OCI-LY1 (cell line): ENCODE results near the gene TAX1BP1.

Experiments
- H2AFZ ChIP-seq: fragments of 200-600 bp; sonication (generic), shearing (Covaris generic); 2 replicates; pipeline ENCODE4 v1.6.0; 2014; ENCODE audit warnings: antibody characterized with exemption, mild to moderate bottlenecking, low read length
- H3F3A ChIP-seq: fragments of 200-600 bp; sonication (generic), shearing (Covaris generic); 2 replicates; pipeline ENCODE4 v1.6.0; 2014; ENCODE audit warnings: mild to moderate bottlenecking, antibody characterized with exemption, low read length, moderate library complexity; ENCODE audit not compliant: insufficient read depth
- H3K27ac ChIP-seq: fragments of 200-600 bp; sonication (generic); 2 replicates; pipeline ENCODE4 v1.5.1; 2014; ENCODE audit warnings: low read length, mixed run types, mild to moderate bottlenecking, low read depth; ENCODE audit not compliant: poor library complexity, severe bottlenecking
- H3K27me3 ChIP-seq: fragments of 200-600 bp; sonication (generic); 2 replicates; pipeline ENCODE4 v1.6.0; 2014; ENCODE audit warnings: antibody characterized with exemption, mild to moderate bottlenecking, low read length, moderate library complexity; ENCODE audit not compliant: insufficient read depth
- H3K36me3 ChIP-seq: fragments of 200-600 bp; sonication (generic); 2 replicates; pipeline ENCODE4 v1.6.1; 2014; ENCODE audit warnings: mild to moderate bottlenecking, antibody characterized with exemption, low read length, moderate library complexity, mixed read lengths; ENCODE audit not compliant: insufficient read depth
- H3K4me1 ChIP-seq: fragments of 200-600 bp; sonication (generic); 2 replicates; pipeline ENCODE4 v1.5.1; 2014; ENCODE audit warnings: mild to moderate bottlenecking, low read length, moderate library complexity; ENCODE audit not compliant: insufficient read depth, severe bottlenecking
- H3K4me2 ChIP-seq: fragments of 200-600 bp; sonication (generic), shearing (Covaris generic); 2 replicates; pipeline ENCODE4 v1.6.1; 2014; ENCODE audit warnings: low read length
- H3K4me3 ChIP-seq: fragments of 200-600 bp; sonication (generic); 2 replicates; pipeline ENCODE4 v1.5.1; 2014; ENCODE audit warnings: low read length, low read depth, mild to moderate bottlenecking, mixed read lengths; ENCODE audit not compliant: poor library complexity, severe bottlenecking
- H3K79me2 ChIP-seq: fragments of 200-600 bp; shearing (Covaris generic); 2 replicates; pipeline ENCODE4 v1.6.1; 2016; ENCODE audit warnings: mixed run types, low read length, mixed read lengths; ENCODE audit not compliant: insufficient read depth
- H3K9ac ChIP-seq: fragments of 200-600 bp; sonication (generic), shearing (Covaris generic); 2 replicates; pipeline ENCODE4 v1.6.1; 2014; ENCODE audit warnings: mild to moderate bottlenecking, low read length, mixed read lengths
- H3K9me2 ChIP-seq: fragments of 200-600 bp; sonication (generic), shearing (Covaris generic); 2 replicates; pipeline ENCODE4 v1.6.1; 2014; ENCODE audit warnings: low read depth, mild to moderate bottlenecking, low read length, mixed read lengths
- H3K9me3 ChIP-seq: fragments of 200-600 bp; shearing (Covaris generic); 2 replicates; pipeline ENCODE4 v1.6.1; 2014; ENCODE audit warnings: low read length, mixed read lengths
- H4K20me1 ChIP-seq: fragments of 200-600 bp; sonication (generic), shearing (Covaris generic); 2 replicates; pipeline ENCODE4 v1.6.0; 2016; ENCODE audit warnings: mild to moderate bottlenecking, low read length; ENCODE audit not compliant: insufficient read depth
- CTCF ChIP-seq: fragments of 200-600 bp; sonication (generic), shearing (Covaris generic); IDR thresholded peaks from 2 replicates; pipeline ENCODE4 v1.5.1; 2017; ENCODE audit warnings: mild to moderate bottlenecking, antibody characterized with exemption, low read length, moderate library complexity, mixed read lengths
- EZH2 ChIP-seq: fragments of 200-600 bp; sonication (generic), shearing (Covaris generic); IDR thresholded peaks from 2 replicates; pipeline ENCODE4 v1.8.0; 2017; ENCODE audit warnings: borderline replicate concordance, mixed run types, mild to moderate bottlenecking, antibody characterized with exemption, low read length, moderate library complexity, mixed read lengths

TAX1BP1 gene

GRCh38 chr7:27695096-27695495 lies 44.9 kb upstream of the TAX1BP1 start:
- no peaks in the 10 kb centered on the region for H3K36me3 ChIP-seq
- no peak for TF ChIP-seq EZH2
- no peak for TF ChIP-seq CTCF
- no peak overlapping the region for H3K27ac ChIP-seq
- no peaks in the 10 kb centered on the region for H3F3A ChIP-seq
- H3K27me3 ChIP-seq, result no peaks in the 10 kb centered on the region
- H2AFZ ChIP-seq, result no peak overlapping the region
- no peaks in the 10 kb centered on the region for H4K20me1 ChIP-seq
- H3K79me2 ChIP-seq, result no peaks in the 10 kb centered on the region
- no peak overlapping the region for H3K4me2 ChIP-seq
- H3K9me2 ChIP-seq, result no peaks in the 10 kb centered on the region
- no peaks in the 10 kb centered on the region for H3K9me3 ChIP-seq
- peaks cover 22% of the 10 kb centered on the region for H3K4me1 ChIP-seq
- no peak overlapping the region for H3K4me3 ChIP-seq
- H3K9ac ChIP-seq, result no peak overlapping the region

GRCh38 chr7:27697861-27698430 lies 42.0 kb upstream of the TAX1BP1 start:
- Histone ChIP-seq H3K9ac (no peak overlapping the region; the same call in 1 of the 2 replicates), H3K36me3 (no peaks in the 10 kb centered on the region), H3K4me1 (peaks cover 17% of the 10 kb centered on the region), H3K9me3 (no peaks in the 10 kb centered on the region), H2AFZ (peak overlapping the region; percentile 76; the same call in 1 of the 2 replicates), H4K20me1 (no peaks in the 10 kb centered on the region), H3F3A (no peaks in the 10 kb centered on the region), H3K27me3 (no peaks in the 10 kb centered on the region), H3K4me2 (peak overlapping the region; percentile 42), H3K79me2 (no peaks in the 10 kb centered on the region), H3K4me3 (peak overlapping the region; percentile 4), H3K9me2 (no peaks in the 10 kb centered on the region), H3K27ac (peak overlapping the region; percentile 49)
- TF ChIP-seq CTCF (no peak), EZH2 (no peak)

- H3K27ac ChIP-seq, result no peak overlapping the region
- no peaks in the 10 kb centered on the region for H3K27me3 ChIP-seq
- H3K4me2 ChIP-seq, result no peak overlapping the region
- peaks cover 17% of the 10 kb centered on the region for H3K4me1 ChIP-seq
- H2AFZ ChIP-seq, result no peak overlapping the region
- H3F3A ChIP-seq, result no peaks in the 10 kb centered on the region
- no peaks in the 10 kb centered on the region for H4K20me1 ChIP-seq
- no peaks in the 10 kb centered on the region for H3K9me3 ChIP-seq
- H3K4me3 ChIP-seq, result no peak overlapping the region
- H3K9ac ChIP-seq, result no peak overlapping the region
- H3K36me3 ChIP-seq, result no peaks in the 10 kb centered on the region
- no peaks in the 10 kb centered on the region for H3K79me2 ChIP-seq
- no peaks in the 10 kb centered on the region for H3K9me2 ChIP-seq
- TF ChIP-seq CTCF (no peak), EZH2 (no peak)
Measured at GRCh38 chr7:27699751-27700150, 40.2 kb upstream of the TAX1BP1 start.
